Measurements from ENCODE around the gene RNF208.

The RNF208 gene

GRCh38 chr9:137214620-137215019 is 7.4 kb downstream of the RNF208 start:
- no peak for DNase-seq (ENCODE audit: low spot score)

GRCh38 chr9:137213160-137214060 is 8.6 kb downstream of the RNF208 start:
- no peak for DNase-seq (ENCODE audit: low spot score)

DNA sequence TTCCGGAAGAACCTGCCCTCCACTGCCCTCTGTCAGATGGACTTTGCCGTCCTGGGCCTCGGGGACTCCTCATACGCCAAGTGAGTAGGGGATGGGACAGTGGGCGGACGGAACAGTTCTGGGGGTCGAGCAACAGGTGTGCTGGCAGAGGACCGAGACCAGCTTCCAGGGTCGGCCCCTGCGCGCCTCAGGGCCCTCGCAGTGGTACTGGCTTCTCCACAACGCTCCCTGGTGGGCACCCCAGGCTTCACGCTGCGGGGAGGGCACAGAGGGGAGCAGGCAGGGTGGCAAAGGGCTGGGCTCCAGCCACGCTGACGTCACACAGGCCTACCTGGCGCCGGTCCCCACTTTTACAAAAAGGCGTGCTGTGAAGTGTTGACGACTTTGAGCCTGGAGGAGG is 9.5 kb downstream of the RNF208 start:
- DNase-seq (ENCODE audit: low spot score) = no peak

DNA sequence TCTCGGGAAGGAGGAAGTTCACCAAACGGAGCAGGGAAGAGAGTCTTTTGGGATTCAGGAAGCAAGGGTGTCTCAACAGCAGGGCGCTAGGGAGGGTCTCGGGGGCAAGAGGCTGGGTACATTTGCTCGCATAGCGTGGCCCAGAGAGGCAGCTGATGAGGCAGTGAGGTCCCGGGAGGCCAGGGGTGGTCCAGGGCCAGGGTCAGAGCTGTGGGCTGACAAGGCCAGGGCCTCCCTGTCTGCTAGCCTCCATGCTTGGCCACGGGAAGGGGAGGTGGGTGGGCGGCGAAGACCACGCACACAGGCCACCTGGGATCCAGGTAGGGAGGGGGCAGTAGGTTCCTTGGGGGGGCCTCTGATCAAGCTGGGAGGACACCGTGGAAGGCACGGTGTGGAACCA is 10.5 kb downstream of the RNF208 start:
- no peak for DNase-seq (ENCODE audit: low spot score)

DNA sequence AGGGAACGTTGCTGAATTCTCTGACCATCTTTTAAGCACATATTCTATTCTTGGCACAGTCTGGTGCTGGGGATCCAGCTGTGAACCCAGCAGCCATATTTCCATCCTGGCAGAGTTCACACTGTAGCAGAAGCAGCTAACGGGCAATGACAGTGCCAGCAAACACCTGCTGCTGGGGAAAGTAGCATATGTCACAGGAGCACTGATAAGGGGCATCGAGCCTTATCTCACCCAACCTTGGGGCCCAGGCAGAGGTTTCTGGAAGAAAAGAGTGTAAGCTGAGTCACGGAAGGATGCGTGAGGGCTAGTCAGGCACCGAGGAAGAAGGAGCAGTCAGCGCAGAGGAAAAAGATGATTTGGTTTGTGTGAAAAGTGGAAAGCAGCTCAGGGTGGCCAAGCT is 15.4 kb downstream of the RNF208 start:
- DNase-seq (ENCODE audit: low spot score) = peak; percentile 66

DNA sequence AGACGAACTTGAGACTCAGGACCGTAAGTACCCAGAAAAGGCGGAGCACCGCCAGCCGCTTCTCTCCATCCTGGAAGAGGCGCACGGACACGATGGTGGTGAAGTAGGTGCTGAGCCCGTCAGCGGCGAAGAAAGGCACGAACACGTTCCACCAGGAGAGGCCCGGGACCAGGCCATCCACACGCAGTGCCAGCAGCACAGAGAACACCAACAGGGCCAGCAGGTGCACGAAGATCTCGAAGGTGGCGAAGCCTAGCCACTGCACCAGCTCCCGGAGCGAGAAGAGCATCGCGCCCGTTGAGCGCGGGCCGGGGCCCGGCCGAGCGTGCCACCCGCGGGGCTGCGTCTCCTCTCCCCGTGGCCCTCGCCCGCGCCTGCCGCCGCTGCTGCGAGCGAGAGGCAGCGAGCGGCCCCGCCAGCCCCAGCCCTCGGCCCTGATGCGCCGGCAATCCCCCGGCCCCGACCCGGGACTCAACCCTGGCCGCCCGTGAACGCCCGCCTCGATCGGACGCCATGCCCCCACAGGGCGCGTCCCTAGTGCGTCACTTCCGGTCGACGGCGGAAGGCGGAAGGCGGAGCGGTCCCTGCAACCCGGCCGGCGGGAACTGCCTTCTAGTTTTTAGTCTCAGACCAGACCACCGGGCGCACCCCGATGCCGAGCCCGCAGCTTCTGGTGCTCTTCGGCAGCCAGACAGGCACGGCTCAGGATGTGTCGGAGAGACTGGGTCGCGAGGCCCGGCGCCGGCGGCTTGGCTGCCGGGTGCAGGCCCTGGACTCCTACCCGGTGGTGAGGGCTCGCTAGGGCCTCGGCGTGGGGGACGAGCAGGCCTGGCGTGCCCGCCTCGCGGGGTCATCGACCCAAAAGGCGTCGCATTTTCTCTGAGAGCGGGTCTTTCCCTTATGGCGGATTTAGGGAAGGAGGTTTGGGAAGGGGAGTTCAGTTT is 16.6 kb downstream of the RNF208 start, which contains the start of the genes NDOR1 and TMEM203:
NDOR1 (plus strand) TSS at position 575 of the 944 bp plus-strand sequence; CDS start at position 653, 78 bp downstream.
TMEM203 (minus strand) TSS at position 523 of the 944 bp plus-strand sequence; CDS start at position 289, 234 bp downstream.
- DNase-seq (ENCODE audit: low spot score) = peak; percentile 92

GRCh38 chr9:137204731-137205125 is 17.3 kb downstream of the RNF208 start:
- DNase-seq (ENCODE audit: low spot score) = no peak

DNA sequence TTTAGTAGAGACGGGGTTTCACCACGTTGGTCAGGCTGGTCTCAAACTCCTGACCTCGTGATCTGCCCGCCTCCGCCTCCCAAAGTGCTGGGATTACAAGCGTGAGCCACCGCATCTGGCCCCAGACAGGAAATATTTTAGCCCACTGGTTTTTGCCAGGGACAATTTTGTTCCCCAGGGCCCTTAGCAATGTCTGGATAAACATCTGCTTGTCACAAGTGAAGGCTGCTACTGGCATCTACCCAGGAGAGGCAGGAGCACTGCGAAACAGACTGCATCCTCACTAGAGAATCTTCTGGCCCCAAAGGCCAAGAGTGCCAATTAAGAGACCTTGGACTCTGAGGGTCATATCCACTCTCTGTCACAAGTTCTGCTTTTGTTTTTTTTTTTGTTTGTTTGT is 19.1 kb downstream of the RNF208 start:
- no peak for DNase-seq (ENCODE audit: low spot score)

DNA sequence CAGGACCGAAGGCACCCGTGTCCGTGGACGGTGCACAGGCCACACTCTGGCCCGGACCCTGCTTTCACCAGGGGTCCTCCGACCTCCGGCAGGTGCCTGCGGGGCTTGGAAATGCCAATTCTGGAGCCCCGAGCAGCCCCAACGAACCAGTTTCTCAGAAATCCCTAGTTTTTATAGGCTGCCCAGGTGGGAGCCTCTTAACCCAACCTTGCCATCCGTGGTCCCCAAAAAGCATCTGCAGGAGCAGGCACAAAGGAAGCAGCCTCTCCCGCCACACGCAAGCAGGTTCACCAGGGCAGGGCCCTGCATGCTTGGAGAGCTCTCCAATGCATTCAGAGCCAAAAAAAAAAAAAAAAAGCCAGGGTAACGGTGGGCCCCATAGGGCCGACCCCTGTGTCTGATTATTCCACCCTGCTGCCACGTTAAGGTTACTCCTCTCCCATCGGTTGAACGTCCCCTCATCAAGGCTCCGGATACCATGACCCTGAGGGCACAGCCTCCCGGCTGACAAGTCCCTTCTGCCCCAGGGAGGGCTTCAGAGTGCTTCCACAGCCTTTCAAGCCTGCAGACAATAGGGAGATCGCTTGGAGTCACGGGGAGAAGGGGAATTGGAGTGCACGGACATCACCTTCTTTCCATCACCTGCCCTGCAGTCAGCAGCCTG is 20.7 kb downstream of the RNF208 start:
- DNase-seq (ENCODE audit: low spot score) = no peak

- DNase-seq (ENCODE audit: low spot score) = peak; percentile 99
Observed at GRCh38 chr9:137200311-137201204, 21.5 kb downstream of the RNF208 start, which contains the start of gene TPRN. TSS of gene TPRN (minus strand) at chr9:137200741. CDS start at chr9:137200711, 30 bp downstream.

GRCh38 chr9:137199411-137200121 is 22.5 kb downstream of the RNF208 start:
- DNase-seq (ENCODE audit: low spot score) = no peak

DNA sequence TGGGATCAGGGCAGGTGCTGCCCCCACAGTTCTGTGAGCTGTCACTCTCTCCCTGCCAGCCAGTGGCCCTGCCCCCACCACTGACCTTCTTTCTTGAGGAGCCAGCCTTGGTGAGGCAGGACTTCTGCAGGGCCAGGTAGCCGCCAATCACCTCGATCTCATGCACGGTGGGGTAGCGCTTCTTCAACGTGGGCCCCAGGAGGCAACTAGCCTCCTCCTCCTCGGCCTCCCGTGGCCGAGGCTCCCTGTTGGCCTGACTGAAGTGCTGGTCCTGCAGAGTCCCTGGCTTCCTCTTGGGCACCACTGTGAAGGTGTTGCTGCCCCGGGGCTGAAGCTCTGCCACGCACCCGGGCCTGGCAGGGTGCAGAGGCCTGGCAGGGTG is 23.1 kb downstream of the RNF208 start:
- no peak for DNase-seq (ENCODE audit: low spot score)

- DNase-seq (ENCODE audit: low spot score) = no peak
Observed at GRCh38 chr9:137198051-137198901, 23.8 kb downstream of the RNF208 start.

- no peak for DNase-seq (ENCODE audit: low spot score)
Observed at GRCh38 chr9:137195525-137196220, 26.4 kb downstream of the RNF208 start.

DNA sequence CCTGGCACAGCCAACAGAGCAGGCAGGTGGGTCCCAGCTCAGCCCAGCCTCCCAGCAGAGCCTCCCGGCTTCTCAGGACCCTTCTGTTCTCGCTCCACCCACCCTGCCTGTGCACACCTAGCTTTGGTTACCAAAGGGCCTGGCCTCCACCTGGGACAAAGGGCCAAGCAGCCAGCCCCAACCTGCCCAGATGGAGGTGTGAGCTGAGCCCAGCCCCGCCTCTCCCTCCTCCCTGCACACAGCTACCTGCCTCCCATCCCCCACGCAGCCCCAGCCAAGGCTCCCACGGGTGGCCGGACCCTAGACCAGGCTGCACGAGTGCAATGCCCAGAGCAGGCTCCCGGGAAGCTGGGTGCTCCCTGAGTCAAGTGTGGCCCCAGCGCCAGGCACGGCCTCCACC is 27.1 kb downstream of the RNF208 start:
- DNase-seq (ENCODE audit: low spot score) = no peak

DNA sequence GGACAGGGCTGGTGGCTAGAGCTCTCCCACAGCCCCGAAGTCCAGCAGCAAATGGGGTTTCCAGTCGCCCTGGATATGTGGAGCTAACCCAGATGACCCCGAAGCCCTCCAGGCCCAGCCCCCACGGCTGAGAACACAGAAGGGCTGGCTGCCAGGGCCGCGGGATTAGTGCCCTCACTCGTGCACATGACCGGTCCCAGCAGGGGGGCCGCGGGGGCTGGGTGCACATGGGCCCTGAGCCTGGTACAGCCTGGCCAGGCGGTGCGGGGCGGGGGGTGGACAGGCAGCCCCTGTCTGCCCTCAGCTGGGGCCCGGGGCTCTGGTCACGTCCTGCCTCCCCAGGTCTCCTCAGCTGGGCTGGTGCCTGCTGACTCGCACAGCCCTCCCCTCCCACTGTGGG is 27.7 kb downstream of the RNF208 start:
- no peak for DNase-seq (ENCODE audit: low spot score)

DNA sequence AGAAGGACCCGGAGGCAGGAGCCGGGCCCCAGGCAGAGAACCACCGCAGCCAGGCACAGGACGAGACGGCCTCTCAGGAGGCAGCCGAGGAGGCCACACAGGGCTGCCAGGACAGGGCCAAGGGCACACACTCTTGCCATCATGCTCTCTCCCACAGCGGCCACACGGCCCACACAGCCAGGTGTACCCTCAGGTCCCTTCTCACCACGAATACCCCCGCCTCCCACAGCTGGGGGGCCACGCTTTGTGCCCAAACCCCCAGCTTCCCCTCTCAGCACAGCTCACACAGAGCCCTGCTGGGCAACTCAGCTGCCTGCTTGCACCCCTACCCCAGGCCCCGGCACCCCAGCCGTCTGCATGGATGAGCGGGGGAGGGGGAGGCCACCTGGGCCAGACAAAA is 28.3 kb downstream of the RNF208 start:
- DNase-seq (ENCODE audit: low spot score) = no peak

- DNase-seq (ENCODE audit: low spot score) = no peak
Observed at GRCh38 chr9:137192859-137193258, 29.2 kb downstream of the RNF208 start.

- no peak for DNase-seq (ENCODE audit: low spot score)
Observed at GRCh38 chr9:137192448-137192780, 29.6 kb downstream of the RNF208 start.
